GM12872 (cell line): Measurements from ENCODE around the gene FBXW7.
A peak's percentile ranks its signal among the peaks of the same experiment; 100 is the strongest.

Experiments used
- TF ChIP-seq, protein P1 (sequence below): IDR thresholded peaks from 3 replicates; pipeline ENCODE4 v1.5.1; 2011; ENCODE audit warnings: low read depth, mild to moderate bottlenecking, low read length, moderate library complexity; ENCODE audit not compliant: insufficient read depth

FBXW7 gene

GRCh38 chr4:152374606-152375285 is 161.1 kb downstream of the FBXW7 start:
- TF ChIP-seq, protein P1, sequence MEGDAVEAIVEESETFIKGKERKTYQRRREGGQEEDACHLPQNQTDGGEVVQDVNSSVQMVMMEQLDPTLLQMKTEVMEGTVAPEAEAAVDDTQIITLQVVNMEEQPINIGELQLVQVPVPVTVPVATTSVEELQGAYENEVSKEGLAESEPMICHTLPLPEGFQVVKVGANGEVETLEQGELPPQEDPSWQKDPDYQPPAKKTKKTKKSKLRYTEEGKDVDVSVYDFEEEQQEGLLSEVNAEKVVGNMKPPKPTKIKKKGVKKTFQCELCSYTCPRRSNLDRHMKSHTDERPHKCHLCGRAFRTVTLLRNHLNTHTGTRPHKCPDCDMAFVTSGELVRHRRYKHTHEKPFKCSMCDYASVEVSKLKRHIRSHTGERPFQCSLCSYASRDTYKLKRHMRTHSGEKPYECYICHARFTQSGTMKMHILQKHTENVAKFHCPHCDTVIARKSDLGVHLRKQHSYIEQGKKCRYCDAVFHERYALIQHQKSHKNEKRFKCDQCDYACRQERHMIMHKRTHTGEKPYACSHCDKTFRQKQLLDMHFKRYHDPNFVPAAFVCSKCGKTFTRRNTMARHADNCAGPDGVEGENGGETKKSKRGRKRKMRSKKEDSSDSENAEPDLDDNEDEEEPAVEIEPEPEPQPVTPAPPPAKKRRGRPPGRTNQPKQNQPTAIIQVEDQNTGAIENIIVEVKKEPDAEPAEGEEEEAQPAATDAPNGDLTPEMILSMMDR, result no peak

GRCh38 chr4:152374153-152374552 is 161.7 kb downstream of the FBXW7 start:
- TF ChIP-seq, protein P1, result no peak

DNA sequence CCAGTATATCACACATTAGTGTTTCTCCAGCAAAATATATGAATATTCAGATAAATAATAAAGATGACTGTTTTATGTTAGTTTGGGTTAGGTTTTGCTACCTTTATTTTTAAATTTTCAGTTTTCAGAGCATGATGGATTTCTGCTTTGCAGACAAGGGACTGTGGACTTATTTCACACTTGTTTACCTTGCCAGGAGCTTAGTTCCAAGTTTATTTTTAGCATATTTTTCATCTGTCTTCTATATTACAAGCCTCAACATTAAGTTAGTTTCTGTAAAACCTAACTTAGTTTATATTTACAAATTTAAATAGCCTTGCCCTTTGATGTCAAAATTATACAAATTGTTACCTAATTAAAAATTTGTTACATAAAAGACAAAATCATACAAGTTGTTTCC is 163.4 kb downstream of the FBXW7 start:
- TF ChIP-seq, protein P1, result no peak

GRCh38 chr4:152369902-152370295 is 166.0 kb downstream of the FBXW7 start:
- TF ChIP-seq, protein P1, result peak; percentile 17; the same call in 1 of the 3 replicates

DNA sequence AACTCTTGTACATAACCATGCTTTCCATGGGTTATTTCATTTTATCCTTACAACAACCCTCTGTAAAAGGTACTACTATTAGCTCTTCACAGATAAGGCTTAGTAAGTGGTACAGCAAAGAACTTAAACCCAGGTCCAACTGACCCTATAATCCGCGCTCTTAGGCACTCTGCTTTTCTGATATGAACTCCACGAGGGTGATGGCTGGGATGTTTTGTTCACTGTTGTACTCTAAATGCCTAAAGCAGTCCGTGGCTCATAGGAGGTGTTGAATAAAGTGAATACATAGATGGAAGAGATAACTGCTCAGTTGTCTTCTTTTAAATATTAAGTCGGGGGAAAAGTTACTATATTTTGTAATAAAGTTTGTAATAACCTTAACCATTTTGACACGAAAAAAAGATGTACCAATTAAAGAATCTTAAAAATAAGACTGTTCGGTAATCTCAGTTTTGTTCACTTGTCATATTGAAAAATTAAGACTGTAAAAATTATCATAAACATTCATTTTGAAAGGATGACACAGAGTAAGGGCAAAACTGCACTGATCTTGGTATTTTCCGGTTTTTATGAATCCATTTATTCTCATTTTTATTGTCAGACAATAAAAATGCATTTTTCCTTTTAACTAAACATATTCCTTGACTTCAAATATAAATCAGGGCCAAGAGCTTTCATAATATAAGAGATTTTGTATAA is 166.5 kb downstream of the FBXW7 start:
- TF ChIP-seq, protein P1, result no peak

DNA sequence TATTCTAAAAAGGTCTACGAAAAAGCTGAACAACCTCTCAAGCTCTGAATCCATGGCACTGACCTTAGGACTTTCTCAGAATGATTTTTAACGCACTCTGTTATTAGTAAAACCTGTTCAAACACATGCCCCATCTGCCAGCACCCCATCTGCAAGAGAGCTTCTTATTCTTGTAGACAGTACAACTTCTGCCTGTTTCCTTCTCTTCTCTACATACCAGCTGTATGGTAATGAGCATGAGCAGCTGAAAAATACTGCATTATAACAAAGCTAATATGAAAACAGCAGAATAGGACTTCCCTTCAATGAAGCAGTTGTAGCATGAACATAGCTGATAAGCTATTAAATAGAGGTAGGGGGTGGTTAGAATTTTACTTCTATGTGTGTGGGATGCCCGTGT is 167.9 kb downstream of the FBXW7 start:
- TF ChIP-seq, protein P1, result no peak

DNA sequence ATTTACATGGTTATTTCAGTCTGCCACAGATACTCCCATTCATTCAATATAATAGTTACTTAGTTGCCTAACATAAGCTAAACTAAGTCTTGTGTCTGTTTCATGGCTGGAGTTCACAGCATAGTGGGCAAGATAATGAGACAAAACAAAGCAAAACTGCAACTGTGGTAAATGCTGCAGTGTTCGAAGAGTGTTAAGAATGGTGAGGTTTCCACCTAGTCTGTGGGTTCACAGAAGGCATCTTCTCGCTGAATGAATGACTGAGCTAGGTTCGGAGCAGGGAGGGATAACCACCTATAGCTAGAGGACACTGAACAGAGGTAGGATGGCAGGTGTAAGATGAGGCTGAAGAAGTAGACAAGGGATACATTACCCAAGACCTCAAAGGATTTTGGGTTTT is 171.0 kb downstream of the FBXW7 start:
- TF ChIP-seq, protein P1, result no peak
